HG03565 (cell line): ENCODE measurements around the gene ITGB5.

ENCODE experiments used
- ATAC-seq: cut with Tn5 transposase; IDR thresholded peaks from one replicate; pipeline ENCODE4 v1.9.1; 2021; ENCODE audit warnings: mild to moderate bottlenecking, moderate library complexity; ENCODE audit not compliant: unreplicated experiment

Gene ITGB5

GRCh38 chr3:124774327-124774718 is 112.8 kb downstream of the ITGB5 start:
- ATAC-seq, result no peak

- no peak for ATAC-seq
Observed at GRCh38 chr3:124773351-124774326, 113.5 kb downstream of the ITGB5 start.

- no peak for ATAC-seq
Observed at GRCh38 chr3:124772081-124772831, 114.9 kb downstream of the ITGB5 start.

- no peak for ATAC-seq
Observed at GRCh38 chr3:124771083-124771445, 116.1 kb downstream of the ITGB5 start.

- ATAC-seq, result no peak
Observed at GRCh38 chr3:124770336-124771082, 116.7 kb downstream of the ITGB5 start.

GRCh38 chr3:124769462-124769861 is 117.7 kb downstream of the ITGB5 start:
- ATAC-seq, result no peak

GRCh38 chr3:124768812-124769211 is 118.4 kb downstream of the ITGB5 start:
- no peak for ATAC-seq

- no peak for ATAC-seq
Observed at GRCh38 chr3:124767691-124768090, 119.5 kb downstream of the ITGB5 start.

GRCh38 chr3:124767264-124767663 is 119.9 kb downstream of the ITGB5 start:
- no peak for ATAC-seq

- ATAC-seq, result no peak
Observed at GRCh38 chr3:124766113-124767095, 120.8 kb downstream of the ITGB5 start.

GRCh38 chr3:124765197-124765840 is 121.8 kb downstream of the ITGB5 start:
- no peak for ATAC-seq

- no peak for ATAC-seq
Observed at GRCh38 chr3:124764746-124765145, 122.4 kb downstream of the ITGB5 start.

- no peak for ATAC-seq
Observed at GRCh38 chr3:124763644-124764358, 123.4 kb downstream of the ITGB5 start.

- no peak for ATAC-seq
Observed at GRCh38 chr3:124763206-124763605, 124.0 kb downstream of the ITGB5 start.

GRCh38 chr3:124762661-124763011 is 124.5 kb downstream of the ITGB5 start:
- ATAC-seq, result no peak

- no peak for ATAC-seq
Observed at GRCh38 chr3:124761935-124762660, 125.1 kb downstream of the ITGB5 start.

- ATAC-seq, result no peak
Observed at GRCh38 chr3:124761250-124761796, 125.8 kb downstream of the ITGB5 start.

GRCh38 chr3:124760601-124761000 is 126.6 kb downstream of the ITGB5 start:
- no peak for ATAC-seq
